ENCODE measurements around the gene VDR. TPM values are rescaled to one million over a fixed set of nuclear protein-coding genes. Genes with fewer than 3 reads are reported as not detected.

VDR gene
- total RNA-seq, 2 experiments from 2014 or later = 34.9 to 69.8 TPM

GRCh38 chr12:47835006-47835830 is 69.6 kb downstream of the VDR start:
- peaks cover 2% of the 10 kb centered on the region for H3K27me3 Mint-ChIP-seq
- CTCF ChIA-PET = interaction anchor here (0.6 to 21.9 kb wide), 11 partner anchors 11 to 329 kb away, joined by 3 to 775 read pairs (median 48); partner anchors contain the start of genes HDAC7, RPAP3 and SLC48A1

GRCh38 chr12:47834199-47834903 is 70.4 kb downstream of the VDR start:
- no peaks in the 10 kb centered on the region for H3K9me3 Mint-ChIP-seq (ENCODE audit: low read depth)
- no peaks in the 10 kb centered on the region for H3K36me3 Mint-ChIP-seq
- H3K4me1 Mint-ChIP-seq = peaks cover 71% of the 10 kb centered on the region
- no peak for ATAC-seq
- CTCF ChIA-PET = interaction anchor here (0.8 to 21.9 kb wide), 9 partner anchors 10 to 341 kb away, joined by 3 to 775 read pairs (median 9); partner anchors contain the start of genes HDAC7, RPAP3 and SLC48A1
- H3K27me3 Mint-ChIP-seq = no peaks in the 10 kb centered on the region
- H3K27ac Mint-ChIP-seq = peak overlapping the region; percentile 40
- no peak overlapping the region for H3K4me3 Mint-ChIP-seq
- no peak for DNase-seq

More at GRCh38 chr12:47835006-47835830, 69.6 kb downstream of the VDR start:
- H3K36me3 Mint-ChIP-seq = no peaks in the 10 kb centered on the region
- no peak for DNase-seq
- H3K27ac Mint-ChIP-seq = peak overlapping the region; percentile 26
- H3K4me3 Mint-ChIP-seq = no peak overlapping the region
- no peaks in the 10 kb centered on the region for H3K9me3 Mint-ChIP-seq (ENCODE audit: low read depth)
- no peak for ATAC-seq
- peaks cover 69% of the 10 kb centered on the region for H3K4me1 Mint-ChIP-seq

GRCh38 chr12:47833591-47834012 is 71.2 kb downstream of the VDR start:
- Mint-ChIP-seq H3K9me3 (ENCODE audit: low read depth) (no peaks in the 10 kb centered on the region), H3K4me1 (peaks cover 74% of the 10 kb centered on the region), H3K36me3 (no peaks in the 10 kb centered on the region), H3K27me3 (no peaks in the 10 kb centered on the region), H3K4me3 (no peak overlapping the region), H3K27ac (peak overlapping the region; percentile 88)
- ATAC-seq = no peak
- CTCF ChIA-PET = interaction anchor here (0.8 to 21.9 kb wide), 12 partner anchors 9 to 342 kb away, joined by 3 to 775 read pairs (median 5); partner anchors contain the start of genes HDAC7, RPAP3 and SLC48A1
- no peak for DNase-seq

GRCh38 chr12:47832263-47832933 is 72.4 kb downstream of the VDR start:
- DNase-seq (peak; percentile 67), ATAC-seq (peak; percentile 52)
- CTCF ChIA-PET = interaction anchor here (0.7 to 21.9 kb wide), 15 partner anchors 8 to 131 kb away, joined by 3 to 775 read pairs (median 7); partner anchors contain the start of genes HDAC7, RPAP3, SLC48A1 and TMEM106C
- no peaks in the 10 kb centered on the region for H3K9me3 Mint-ChIP-seq (ENCODE audit: low read depth)
- no peaks in the 10 kb centered on the region for H3K36me3 Mint-ChIP-seq
- H3K4me1 Mint-ChIP-seq = peaks cover 72% of the 10 kb centered on the region
- no peaks in the 10 kb centered on the region for H3K27me3 Mint-ChIP-seq
- peak overlapping the region; percentile 88 for H3K27ac Mint-ChIP-seq
- peak overlapping the region; percentile 76 for H3K4me3 Mint-ChIP-seq

- Mint-ChIP-seq H3K4me1 (peaks cover 73% of the 10 kb centered on the region), H3K27ac (peak overlapping the region; percentile 54), H3K4me3 (no peak overlapping the region), H3K36me3 (no peaks in the 10 kb centered on the region), H3K27me3 (no peaks in the 10 kb centered on the region), H3K9me3 (ENCODE audit: low read depth) (no peaks in the 10 kb centered on the region)
- DNase-seq (no peak), ATAC-seq (no peak)
- CTCF ChIA-PET = interaction anchor here (0.7 to 21.9 kb wide), 5 partner anchors 9 to 87 kb away, joined by 3 to 775 read pairs (median 377); partner anchors contain the start of genes HDAC7 and SLC48A1
Measured at GRCh38 chr12:47829584-47829983, 75.2 kb downstream of the VDR start.

- CTCF ChIA-PET = interaction anchor here (0.7 to 21.9 kb wide), 8 partner anchors 10 to 114 kb away, joined by 3 to 775 read pairs (median 29); partner anchors contain the start of genes HDAC7 and SLC48A1
Measured at GRCh38 chr12:47828976-47829482, 75.8 kb downstream of the VDR start.

GRCh38 chr12:47828008-47828975 is 76.5 kb downstream of the VDR start:
- no peak overlapping the region for H3K4me3 Mint-ChIP-seq

More at GRCh38 chr12:47828976-47829482, 75.8 kb downstream of the VDR start:
- H3K27me3 Mint-ChIP-seq = no peaks in the 10 kb centered on the region
- H3K27ac Mint-ChIP-seq = no peak overlapping the region
- DNase-seq (no peak), ATAC-seq (no peak)
- H3K4me3 Mint-ChIP-seq = no peak overlapping the region
- H3K4me1 Mint-ChIP-seq = peaks cover 73% of the 10 kb centered on the region
- peaks cover 3% of the 10 kb centered on the region for H3K36me3 Mint-ChIP-seq
- no peaks in the 10 kb centered on the region for H3K9me3 Mint-ChIP-seq (ENCODE audit: low read depth)

GRCh38 chr12:47825173-47825639 is 79.6 kb downstream of the VDR start:
- no peak for DNase-seq
- Mint-ChIP-seq H3K4me3 (no peak overlapping the region), H3K9me3 (ENCODE audit: low read depth) (no peaks in the 10 kb centered on the region), H3K36me3 (peaks cover 4% of the 10 kb centered on the region), H3K27ac (peak overlapping the region; percentile 88), H3K27me3 (no peaks in the 10 kb centered on the region), H3K4me1 (peaks cover 64% of the 10 kb centered on the region)
- CTCF ChIA-PET = interaction anchor here (0.8 to 20.1 kb wide), 6 partner anchors 13 to 82 kb away, joined by 4 to 775 read pairs (median 12); partner anchors contain the start of genes HDAC7 and SLC48A1
- no peak for ATAC-seq

More at GRCh38 chr12:47828008-47828975, 76.5 kb downstream of the VDR start:
- peak overlapping the region; percentile 63 for H3K27ac Mint-ChIP-seq
- CTCF ChIA-PET = interaction anchor here (1.0 to 21.9 kb wide), 8 partner anchors 11 to 121 kb away, joined by 3 to 775 read pairs (median 29); partner anchors contain the start of genes HDAC7 and SLC48A1
- ATAC-seq (no peak), DNase-seq (no peak)
- H3K36me3 Mint-ChIP-seq = peaks cover 4% of the 10 kb centered on the region
- no peaks in the 10 kb centered on the region for H3K9me3 Mint-ChIP-seq (ENCODE audit: low read depth)
- peaks cover 72% of the 10 kb centered on the region for H3K4me1 Mint-ChIP-seq
- no peaks in the 10 kb centered on the region for H3K27me3 Mint-ChIP-seq

- Mint-ChIP-seq H3K4me1 (peaks cover 65% of the 10 kb centered on the region), H3K36me3 (peaks cover 4% of the 10 kb centered on the region), H3K4me3 (no peak overlapping the region), H3K27ac (peak overlapping the region; percentile 88), H3K27me3 (no peaks in the 10 kb centered on the region), H3K9me3 (ENCODE audit: low read depth) (no peaks in the 10 kb centered on the region)
- CTCF ChIA-PET = interaction anchor here (0.8 to 20.1 kb wide), 8 partner anchors 8 to 81 kb away, joined by 3 to 775 read pairs (median 8); partner anchors contain the start of genes HDAC7 and SLC48A1
- ATAC-seq (no peak), DNase-seq (no peak)
Measured at GRCh38 chr12:47824635-47825034, 80.2 kb downstream of the VDR start.

- ATAC-seq (no peak), DNase-seq (peak; percentile 54)
- Mint-ChIP-seq H3K4me1 (peaks cover 61% of the 10 kb centered on the region), H3K27ac (peak overlapping the region; percentile 88), H3K4me3 (no peak overlapping the region), H3K27me3 (no peaks in the 10 kb centered on the region), H3K9me3 (ENCODE audit: low read depth) (no peaks in the 10 kb centered on the region), H3K36me3 (peaks cover 4% of the 10 kb centered on the region)
- CTCF ChIA-PET = interaction anchor here (0.8 to 20.1 kb wide), 8 partner anchors 9 to 81 kb away, joined by 3 to 775 read pairs (median 8); partner anchors contain the start of genes HDAC7 and SLC48A1
Measured at GRCh38 chr12:47824198-47824597, 80.6 kb downstream of the VDR start.

- no peak for ATAC-seq
- Mint-ChIP-seq H3K27me3 (no peaks in the 10 kb centered on the region), H3K9me3 (ENCODE audit: low read depth) (no peaks in the 10 kb centered on the region), H3K4me3 (no peak overlapping the region), H3K27ac (no peak overlapping the region), H3K36me3 (peaks cover 5% of the 10 kb centered on the region), H3K4me1 (peaks cover 56% of the 10 kb centered on the region)
- DNase-seq = no peak
- CTCF ChIA-PET = interaction anchor here (1.0 to 27.3 kb wide), 7 partner anchors 9 to 80 kb away, joined by 5 to 775 read pairs (median 107); partner anchors contain the start of genes HDAC7 and SLC48A1
Measured at GRCh38 chr12:47823422-47824086, 81.2 kb downstream of the VDR start.
